Fibroblast of villous mesenchyme (primary cell): ENCODE results near the gene ABL1. TPM values are rescaled to one million over a fixed set of nuclear protein-coding genes. Genes with fewer than 3 reads are reported as not detected.
A peak's percentile ranks its signal among the peaks of the same experiment; 100 is the strongest.
"Not testable (repeated sequence)": the region's sequence is repeated elsewhere in the genome, so short reads cannot be mapped to it uniquely, and the experiment has no call there.

ENCODE experiments used
- DNase-seq: peaks from one replicate; pipeline ENCODE4 v3.0.0-alpha.2; 2010; ENCODE audit warnings: low read depth
- H3K4me3 ChIP-seq: 2 replicates; pipeline ENCODE4 v1.5.1; 2011; ENCODE audit warnings: low read depth, mild to moderate bottlenecking, low read length
- total RNA-seq: library from RNA; depleted of rRNA; stranded (reverse); fragments of >200 nt; gene quantifications from 2 replicates; pipeline ENCODE4 v1.2.3, GENCODE V29; 2012
- TF ChIP-seq, protein P1 (sequence below): IDR thresholded peaks from 2 replicates; pipeline ENCODE4 v1.5.1; 2012; ENCODE audit warnings: low read depth, mild to moderate bottlenecking, low read length; ENCODE audit not compliant: insufficient read depth

Gene ABL1
- total RNA-seq, 1 donor: 57.4 TPM

DNA sequence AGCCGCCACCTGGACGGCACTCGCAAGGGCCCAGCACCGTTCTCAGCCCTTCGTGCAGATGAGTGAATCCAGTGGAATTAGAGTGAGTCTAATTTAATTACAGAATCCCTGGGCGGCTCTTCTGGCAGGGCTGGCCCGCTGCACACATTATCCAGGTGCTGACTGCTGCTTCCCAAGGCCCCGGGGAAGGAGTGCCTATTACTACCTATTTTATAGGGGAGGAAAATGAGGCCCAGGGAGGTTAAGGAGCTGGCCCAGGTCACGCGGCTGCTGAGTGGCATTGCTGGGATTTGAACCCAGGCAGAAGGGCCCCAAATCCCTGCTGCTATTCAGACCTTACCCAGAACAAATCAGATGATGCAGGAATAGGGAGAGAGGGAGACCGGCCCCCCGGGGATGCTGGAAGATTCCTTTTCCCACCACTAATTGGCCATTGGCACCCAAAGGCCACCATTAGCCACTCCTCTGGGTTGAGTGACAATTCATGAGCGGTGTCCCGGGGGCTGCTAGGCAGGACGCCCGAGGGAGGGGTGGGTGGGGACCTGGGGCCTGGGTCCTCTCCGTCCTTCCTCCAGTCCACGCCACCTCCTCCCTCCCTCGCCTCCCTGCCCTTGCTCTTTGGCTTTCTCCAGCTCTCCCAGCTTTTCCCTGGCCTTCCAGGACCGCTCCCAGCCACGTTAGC, 71.8 kb downstream of the ABL1 start:
- TF ChIP-seq, protein P1, sequence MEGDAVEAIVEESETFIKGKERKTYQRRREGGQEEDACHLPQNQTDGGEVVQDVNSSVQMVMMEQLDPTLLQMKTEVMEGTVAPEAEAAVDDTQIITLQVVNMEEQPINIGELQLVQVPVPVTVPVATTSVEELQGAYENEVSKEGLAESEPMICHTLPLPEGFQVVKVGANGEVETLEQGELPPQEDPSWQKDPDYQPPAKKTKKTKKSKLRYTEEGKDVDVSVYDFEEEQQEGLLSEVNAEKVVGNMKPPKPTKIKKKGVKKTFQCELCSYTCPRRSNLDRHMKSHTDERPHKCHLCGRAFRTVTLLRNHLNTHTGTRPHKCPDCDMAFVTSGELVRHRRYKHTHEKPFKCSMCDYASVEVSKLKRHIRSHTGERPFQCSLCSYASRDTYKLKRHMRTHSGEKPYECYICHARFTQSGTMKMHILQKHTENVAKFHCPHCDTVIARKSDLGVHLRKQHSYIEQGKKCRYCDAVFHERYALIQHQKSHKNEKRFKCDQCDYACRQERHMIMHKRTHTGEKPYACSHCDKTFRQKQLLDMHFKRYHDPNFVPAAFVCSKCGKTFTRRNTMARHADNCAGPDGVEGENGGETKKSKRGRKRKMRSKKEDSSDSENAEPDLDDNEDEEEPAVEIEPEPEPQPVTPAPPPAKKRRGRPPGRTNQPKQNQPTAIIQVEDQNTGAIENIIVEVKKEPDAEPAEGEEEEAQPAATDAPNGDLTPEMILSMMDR: no peak
- H3K4me3 ChIP-seq: no peak overlapping the region
- no peak for DNase-seq

DNA sequence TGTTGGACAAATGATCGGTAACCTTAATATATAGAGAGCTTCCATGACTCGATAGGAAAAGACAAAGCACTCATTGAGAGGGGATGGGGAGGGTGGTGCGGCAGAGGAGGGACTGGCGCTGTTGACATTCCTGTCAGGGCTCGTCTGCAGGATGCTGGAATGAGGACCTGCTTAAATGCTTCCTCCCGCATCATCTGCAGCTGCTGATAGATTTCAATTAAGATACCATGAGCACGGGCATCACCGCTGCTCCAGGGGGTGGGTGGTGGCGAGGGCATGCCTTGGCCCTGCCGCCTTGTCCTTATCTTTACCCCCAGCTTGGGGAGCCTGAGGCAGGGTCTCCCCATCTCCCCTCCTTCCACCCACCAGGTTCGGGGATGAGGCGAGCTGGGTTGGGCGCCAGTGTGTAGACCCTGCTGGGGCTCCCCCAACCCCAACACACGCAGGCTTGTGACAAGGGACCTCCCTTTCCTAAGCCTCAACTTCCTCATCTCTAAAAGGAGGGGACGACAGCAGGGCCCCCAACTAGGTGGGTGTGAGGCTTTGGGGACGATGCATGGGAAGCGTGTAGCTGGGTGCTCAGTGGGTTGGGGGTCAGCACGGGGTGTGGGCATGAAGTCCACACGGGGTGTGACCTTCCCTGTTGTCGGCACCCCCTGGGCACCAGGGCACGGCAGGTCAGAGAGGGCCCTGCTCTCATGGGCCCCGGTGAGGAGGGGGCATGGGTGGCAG, 73.3 kb downstream of the ABL1 start:
- TF ChIP-seq, protein P1: no peak
- no peak overlapping the region for H3K4me3 ChIP-seq
- DNase-seq: no peak

DNA sequence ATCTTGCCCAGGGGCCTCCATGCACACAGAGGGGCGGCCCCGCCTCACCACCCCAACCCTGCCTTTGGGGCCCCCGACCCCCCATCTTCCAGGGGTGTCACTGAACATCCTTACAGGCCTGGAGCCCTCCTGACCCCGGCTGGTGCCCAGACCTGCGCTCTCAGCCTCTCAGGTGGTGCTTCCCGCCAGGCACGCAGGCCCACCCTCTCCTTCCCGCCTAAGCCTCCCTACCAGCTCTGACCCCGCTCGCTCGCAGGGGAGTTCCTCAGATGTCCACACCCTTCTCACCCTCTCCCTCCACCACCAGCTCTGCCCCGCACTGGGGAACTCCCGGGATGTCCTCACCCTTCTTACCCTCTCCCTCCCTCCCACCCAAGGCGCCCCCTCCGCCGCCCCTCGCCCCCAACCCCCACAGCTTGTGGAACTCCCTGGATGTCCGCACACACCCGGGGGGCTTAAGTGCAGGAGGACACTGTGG, 73.9 kb downstream of the ABL1 start:
- TF ChIP-seq, protein P1: no peak
- no peak overlapping the region for H3K4me3 ChIP-seq
- no peak for DNase-seq

DNA sequence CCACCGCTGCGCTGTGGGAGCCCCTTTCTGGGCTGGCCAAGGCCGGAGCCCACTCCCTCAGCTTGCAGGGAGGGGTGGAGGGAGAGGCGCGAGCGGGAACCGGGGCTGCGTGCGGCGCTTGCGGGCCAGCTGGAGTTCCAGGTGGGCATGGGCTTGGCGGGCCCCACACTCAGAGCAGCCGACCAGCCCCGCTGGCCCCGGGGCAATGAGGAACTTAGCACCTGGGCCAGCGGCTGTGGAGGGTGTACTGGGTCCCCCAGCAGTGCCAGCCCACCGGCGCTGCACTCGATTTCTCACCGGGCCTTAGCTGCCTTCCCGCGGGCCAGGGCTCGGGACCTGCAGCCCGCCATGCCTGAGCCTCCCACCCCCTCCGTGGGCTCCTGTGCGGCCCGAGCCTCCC, 75.0 kb downstream of the ABL1 start:
- not testable (repeated sequence) for DNase-seq, H3K4me3 ChIP-seq

DNA sequence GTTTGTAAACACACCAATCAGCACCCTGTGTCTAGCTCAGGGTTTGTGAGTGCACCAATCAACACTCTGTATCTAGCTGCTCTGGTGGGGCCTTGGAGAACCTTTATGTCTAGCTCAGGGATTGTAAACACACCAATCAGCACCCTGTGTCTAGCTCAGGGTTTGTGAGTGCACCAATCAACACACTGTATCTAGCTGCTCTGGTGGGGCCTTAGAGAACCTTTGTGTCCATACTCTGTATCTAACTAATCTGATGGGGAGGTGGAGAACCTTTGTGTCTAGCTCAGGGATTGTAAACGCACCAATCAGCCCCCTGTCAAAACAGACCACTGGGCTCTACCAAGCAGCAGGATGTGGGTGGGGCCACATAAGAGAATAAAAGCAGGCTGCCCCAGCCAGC, 75.6 kb downstream of the ABL1 start:
- DNase-seq, H3K4me3 ChIP-seq: not testable (repeated sequence)

DNA sequence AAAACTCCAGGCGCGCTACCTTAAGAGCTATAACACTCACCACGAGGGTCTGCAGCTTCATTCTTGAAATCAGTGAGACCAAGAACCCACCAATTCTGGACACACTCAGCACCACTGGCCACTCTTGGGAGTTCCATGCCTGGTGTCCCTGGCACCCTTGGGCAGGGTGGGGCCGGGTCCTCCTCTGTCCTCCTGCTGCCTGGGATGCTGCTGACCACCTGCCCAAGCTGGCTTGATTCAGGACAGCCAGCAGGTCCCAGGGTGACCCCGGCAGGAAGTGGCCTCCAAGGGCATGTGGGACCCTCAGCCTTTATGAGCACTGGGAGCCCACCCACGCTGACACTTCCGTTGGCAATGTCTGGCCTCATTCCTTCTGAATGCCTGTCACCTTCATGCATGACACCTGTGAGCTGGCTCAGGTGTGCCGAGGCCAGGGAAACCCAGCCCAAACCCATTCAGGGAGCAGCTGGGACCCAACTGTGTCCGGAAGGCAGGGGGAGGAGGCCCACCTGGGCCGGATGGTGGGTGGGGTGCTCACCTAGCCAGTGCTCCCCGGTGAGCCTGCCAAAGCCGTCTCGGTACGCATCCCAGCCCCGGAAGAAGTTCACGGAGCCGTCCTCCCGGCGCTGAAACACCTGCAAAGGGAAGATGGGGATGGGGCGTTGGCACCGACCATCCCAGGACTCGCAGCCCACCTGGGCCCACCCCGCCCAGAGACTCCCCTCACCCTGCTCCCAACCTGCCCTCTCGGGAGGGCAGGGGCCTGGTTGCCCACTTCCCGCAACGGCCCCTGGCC, 76.4 kb downstream of the ABL1 start:
- TF ChIP-seq, protein P1: no peak
- no peak for DNase-seq
- no peak overlapping the region for H3K4me3 ChIP-seq

DNA sequence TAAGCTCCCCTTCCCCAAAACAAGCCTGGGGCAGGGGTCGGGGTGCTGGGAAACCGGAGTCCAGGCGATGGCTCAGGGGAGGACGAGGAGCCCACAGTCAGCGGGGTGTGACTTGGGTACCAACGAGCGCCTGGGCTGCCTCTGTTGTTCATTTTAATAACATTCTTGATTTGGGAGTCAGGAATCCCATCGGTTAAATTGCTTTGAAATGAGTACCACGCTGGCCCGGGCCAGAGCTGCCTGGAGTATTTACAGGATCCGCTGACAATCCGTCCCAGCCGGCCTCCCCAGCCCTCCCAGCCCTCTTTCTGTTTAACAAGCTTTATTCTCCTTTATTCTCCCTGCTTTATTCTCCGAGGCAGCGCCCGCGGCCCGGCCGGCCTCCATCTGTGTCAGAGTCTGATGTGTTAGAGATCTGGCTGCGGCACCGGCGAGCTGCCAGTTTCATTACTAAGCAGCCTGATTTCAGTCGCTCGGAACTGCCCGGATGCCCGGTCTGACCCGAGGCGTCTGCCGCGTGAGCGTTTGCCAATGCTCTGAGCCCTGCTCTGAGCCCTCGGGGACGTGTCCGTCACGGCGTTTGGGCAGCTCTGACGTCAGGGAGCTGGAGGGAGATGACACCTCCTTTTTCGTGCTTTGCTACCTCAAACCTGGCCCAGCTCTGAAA, 78.0 kb downstream of the ABL1 start:
- DNase-seq: peak; percentile 24
- TF ChIP-seq, protein P1: no peak
- H3K4me3 ChIP-seq: no peak overlapping the region
